ENCODE measurements around the gene OTP.

OTP gene

DNA sequence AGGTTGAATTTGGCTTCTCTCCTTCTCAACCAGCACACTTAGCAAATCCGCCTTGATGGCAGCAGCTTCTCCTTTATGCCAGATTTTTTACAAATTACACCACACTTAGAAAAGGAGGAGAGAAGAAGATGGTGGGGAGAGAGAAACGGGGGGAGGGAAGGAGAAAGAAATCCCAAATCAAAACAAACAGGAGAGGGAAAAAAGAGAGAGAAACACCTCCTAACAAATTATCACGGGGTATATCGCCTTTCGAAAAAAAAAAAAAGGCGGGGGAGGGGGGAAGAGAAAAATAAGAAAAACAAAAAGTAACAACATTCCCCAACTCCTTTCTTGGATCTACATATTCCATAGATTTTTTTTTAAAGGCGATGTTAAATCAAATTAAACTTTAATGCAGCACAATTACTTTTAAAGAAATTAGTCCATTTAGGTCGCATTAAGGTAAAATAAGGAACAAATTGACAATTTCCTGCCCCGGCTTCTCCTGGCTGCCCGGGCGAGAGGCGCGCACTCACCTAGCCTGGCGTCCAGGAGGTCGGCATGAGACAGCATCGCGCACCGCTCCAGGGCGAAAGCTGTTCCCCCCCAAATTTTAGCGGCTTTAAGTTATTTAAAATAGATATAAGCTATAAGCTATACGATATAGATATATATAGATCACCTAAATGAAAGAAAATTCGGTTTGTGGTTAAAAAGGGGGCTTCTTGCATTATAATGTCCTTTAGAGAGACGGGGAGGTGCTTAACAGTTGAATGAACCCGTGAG is at the start of gene OTP:
OTP (minus strand) TSS at position 716 of the 765 bp plus-strand sequence; CDS start at position 552, 164 bp downstream.
- DNase-seq, result no peak

DNA sequence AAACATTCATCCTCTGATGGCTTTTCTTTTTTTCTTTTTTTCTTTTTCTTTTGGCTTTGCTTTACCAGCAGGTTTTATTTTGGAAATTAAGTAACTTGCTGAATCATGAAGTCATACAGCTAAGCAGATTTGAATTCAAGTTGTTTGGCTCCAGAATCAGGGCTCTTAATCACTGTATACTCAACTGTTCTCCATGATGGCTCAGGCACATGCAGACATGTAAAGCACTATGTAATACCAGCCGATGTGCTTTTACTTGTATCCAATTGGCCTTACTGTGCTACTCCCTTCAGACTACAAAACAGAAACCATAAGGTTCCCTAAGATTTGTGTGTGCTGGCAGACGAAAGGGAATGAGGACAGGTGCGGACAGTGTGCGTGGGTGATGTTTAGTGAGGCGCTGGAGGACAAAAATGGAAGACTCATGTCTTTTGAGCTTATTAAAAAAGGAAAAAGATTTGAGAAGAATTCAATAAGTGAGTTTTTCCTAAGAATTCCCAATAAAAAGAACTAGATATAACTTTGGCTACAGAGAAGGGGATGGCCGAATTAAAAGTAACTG is 44.7 kb upstream of the OTP start:
- DNase-seq, result no peak

DNA sequence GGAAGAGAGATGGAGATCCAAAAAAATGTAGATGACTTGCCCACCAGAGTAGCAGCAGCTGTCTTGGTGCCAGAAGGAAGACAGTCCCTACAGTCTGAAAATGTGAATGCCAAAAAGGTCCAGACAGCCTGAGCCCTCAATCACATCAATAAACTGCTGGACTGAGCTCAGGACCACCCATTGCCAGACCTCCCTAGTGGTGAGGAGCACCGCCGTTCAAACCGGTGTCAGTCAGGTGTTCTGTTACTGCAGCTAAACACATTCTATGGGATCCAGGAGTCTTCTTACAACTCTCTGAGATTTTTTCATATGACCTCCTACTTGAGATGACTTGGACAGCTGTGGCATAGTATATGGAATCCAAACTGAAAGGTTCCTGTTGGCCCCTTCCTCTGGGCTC is 32.0 kb upstream of the OTP start:
- no peak for DNase-seq

DNA sequence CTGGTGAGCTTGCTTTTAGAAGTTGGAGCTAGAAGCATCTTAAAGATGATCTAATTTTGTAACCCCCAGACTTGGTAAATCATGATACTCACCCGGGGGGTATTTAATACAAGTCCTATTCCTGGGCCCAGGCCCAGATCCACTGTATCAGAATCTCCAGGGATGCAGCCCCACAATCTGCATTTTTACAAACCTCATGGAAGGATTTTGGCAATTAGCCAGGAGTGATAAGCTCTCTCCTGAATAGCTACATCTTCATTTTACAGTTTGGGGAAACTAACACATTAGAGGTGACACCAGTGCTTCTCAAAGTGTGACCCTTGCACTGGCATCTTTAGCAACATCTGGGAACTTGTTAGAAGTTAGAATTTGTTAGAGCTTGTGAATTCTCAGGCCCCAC is 31.2 kb upstream of the OTP start:
- no peak for DNase-seq

DNA sequence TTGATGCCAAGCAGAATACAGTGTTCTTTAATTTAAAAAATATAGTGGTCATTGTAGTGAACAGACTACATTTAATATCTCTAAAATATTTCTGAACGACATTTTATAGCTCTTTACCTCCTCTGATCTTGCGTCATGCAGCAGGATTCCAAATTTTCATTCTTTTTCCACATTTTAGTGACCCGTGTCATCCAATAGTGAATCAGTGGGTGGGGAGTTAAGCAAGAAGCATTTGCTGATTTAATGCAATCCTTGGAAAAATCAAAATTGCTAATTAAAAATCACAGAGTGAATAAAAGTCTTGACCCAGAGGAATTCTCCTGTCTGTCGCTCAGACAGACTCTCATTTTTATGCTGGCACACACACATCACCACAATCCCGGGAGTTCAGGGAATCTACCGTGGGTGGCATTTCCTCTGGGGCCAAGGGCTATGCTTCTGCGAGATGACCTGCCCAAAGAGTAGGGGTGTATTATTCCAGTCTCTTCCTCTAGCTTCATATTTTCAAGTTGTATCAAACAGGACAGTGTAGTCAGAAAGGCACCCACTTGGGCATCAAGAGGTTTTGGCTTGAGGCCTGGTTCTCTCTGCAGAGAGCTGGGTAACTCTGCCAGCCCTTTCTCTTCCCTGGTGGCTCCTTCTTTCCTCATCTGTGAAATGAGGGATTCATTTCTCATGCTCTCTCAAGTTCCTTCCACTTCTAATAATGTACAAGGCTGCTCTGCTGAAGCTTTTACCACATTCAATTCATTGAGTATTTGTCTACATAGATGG is 24.8 kb upstream of the OTP start:
- DNase-seq, result no peak

DNA sequence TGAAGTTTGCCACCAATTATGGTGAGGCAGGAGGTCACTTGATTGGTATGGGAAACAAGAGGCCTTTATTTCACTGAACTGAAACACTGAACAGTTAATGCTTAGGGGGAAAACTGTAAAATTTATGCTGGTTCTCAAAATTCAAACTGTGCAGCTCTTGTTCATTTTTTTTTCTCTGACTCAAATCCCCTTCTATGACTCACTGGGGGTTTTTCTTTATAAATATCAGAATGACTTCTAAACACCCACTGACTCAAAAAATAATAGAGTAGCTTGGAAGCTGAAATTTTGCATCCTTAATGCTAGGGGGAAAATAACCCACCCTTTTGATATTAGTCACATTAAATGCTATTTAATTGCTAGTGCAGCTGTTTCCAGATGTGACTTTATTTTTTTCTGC is 24.1 kb upstream of the OTP start:
- no peak for DNase-seq

DNA sequence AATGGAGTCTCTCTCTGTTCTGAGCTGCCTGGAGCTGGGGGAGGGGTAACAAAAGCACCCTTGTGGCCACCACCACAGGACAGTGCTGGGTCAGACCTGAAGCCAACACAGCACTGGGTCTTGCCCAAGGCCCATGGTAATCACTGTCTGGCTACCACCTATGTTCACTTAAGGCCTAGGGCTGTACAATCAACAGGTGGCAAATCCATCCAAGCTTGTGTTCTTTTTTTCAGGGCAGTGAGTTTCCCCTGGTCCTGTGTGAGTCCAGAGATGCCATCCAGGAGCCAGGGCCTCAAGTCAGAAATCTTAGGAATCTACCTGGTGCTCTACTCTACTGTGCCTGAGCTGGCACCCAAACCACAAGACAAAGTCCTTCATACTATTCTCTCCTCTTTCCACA is 20.1 kb upstream of the OTP start:
- DNase-seq, result no peak

DNA sequence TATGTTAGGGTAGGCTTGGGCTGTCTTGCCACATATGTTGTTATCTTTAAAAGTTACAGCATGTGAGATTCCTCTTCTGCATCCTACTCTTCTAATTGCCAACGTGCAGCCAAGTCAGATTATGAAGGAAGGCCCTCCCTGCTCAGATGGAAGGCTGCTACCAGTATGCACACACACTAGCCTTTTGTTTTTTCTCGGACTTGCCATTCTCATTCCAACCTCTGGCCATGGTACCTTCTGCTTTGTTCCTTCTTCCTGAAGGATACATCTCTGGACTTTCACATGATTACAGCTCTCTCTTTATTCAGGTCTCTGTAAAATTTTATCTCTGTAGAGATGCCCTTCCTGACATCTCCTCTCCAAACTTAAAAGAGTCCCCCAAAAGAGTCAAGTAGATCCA is 12.8 kb upstream of the OTP start:
- no peak for DNase-seq

DNA sequence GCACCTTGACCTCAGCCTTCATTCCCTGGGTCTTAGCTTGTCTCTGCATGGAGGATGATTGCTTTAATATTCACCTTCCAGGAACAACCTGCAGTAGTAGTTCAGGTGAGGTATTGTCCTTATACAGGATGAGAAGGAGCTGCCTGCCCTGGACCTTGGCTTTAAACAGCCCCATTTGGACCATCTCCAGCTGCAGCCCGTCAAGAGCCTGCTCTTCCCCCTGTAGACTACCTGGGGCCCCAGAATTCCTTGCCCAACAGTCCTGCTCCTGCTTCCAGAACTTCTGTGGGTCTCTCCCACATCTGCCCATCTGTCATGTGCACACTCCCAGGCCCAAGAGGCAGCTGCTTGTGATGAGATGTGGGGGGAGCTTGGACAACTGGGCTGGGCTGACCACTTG is 12.2 kb upstream of the OTP start:
- no peak for DNase-seq

DNA sequence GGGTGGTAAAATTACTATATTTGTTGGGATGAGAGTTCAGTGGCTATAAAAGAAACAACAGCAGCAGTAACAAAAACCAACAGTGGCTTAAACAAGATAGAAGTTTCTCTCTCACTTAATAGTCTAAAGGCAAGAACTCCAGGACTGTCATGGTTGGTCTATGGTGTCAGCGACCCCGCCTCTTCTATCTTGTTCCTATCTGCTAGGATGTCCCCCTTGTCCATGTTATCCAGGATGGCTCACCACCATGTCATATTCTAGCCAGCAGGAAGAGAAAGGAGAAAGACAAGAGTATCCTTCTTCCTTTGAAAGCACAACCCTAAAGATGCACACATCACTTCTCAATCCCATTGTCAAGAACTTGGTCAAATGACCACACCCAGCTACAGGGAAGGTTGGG is 11.3 kb upstream of the OTP start:
- DNase-seq, result no peak

DNA sequence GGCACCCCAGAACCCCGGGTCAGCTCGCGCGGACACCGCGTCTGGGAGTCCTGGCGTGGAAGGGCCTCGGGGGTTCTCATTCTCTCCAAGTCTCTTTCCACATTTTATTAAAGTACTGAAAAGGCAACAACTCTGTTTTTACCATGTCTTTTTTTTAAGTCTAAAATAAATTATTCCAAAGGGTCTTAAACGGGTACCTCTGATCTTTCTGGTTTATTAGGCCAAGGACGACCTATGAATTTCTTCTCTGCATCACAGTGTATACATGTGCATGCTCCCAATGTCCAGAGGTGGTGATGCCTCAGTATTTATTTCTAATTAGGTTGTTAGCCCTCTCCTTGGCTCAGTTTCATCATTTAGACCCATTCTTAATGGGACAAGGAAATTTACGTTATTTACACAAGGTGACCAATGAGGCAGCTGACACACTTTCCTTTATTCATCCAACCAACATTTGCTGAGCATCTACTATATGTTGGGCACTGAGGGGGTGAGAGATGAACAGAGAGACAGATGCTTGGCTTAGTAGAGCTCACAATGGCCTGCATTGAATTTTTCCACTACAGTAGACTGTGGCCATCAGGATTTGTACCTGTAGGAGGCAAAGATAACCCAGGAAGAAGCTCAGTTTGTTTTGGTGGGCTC is 7.6 kb upstream of the OTP start:
- DNase-seq, result no peak

DNA sequence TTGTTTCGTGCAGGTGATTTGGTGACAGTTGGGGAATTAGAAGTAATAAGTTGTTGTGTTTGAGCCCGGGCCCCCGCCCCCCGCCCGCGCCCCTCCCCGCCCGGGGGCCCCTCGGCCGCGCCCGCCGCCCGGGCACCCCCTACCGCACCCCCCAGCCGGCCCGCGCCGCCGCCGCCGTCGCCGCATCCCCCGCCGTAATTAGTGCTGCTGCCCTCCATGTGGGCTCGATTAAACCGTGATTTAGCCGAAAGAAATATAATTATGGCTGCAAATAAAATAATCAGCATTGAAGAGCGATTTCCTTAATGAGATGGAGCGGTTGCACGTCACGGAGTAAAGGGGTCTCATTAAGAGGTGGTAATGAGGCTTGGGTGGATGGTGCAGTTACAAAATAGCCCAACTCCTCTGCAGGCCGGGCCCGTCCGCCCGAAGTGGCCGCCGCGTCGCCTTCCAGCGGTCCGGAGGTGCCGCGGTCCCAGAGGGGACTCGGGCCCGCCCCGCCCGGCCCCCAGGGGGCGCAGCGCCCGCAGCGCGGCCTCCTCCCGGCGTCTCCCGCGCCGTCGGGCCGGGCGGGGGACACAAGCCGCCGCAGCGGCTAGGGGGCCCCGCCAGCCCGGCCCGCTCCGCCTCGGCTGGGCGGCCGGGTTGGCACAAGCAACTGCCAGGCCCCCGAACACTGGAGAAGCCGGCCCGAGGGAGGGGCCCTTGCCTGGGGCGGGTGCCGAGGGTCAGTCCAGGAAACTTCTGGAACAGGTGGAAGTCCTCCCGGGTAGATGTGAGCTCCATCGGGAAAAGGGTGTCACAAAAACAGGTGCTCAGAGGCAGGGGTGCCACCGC is 6.9 kb upstream of the OTP start:
- DNase-seq, result peak; percentile 51

DNA sequence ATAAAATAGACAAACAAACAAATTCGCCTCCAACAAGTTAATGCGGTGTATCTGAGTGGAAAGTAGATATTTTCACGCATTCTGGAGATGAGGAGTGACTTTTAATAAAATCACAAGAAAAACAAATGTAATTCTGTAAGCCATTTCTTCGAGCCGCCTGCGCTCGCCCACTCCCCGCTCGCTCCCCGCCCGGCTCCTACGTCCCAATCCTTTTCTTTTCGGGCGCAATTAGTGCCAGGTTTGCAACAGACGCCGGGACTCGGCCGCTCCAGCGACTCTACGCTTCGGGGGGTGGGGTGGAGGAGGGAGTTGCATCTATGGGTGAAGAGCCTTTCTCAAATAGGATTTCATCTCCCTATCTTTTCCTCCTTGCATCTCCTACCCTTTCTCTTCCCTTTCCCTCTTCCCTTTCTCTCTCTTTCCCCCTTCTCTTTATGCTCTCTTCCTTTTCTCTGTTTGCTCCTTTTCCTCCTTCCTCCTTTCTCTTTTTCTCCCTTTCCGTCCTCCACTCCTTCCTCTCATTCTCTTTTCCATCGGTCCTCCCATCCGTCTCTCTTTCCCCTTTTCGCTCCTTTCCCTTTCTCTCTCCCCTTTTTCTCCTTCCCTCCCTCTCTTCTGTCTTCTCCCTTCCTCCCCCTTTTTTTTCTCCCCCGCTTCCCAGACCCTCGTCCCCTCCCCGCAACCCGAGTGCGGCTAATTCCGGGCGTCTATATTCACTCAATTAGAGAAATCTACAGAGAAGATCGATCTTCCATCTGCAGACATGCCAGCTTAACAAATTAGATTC is 6.1 kb upstream of the OTP start:
- no peak for DNase-seq

DNA sequence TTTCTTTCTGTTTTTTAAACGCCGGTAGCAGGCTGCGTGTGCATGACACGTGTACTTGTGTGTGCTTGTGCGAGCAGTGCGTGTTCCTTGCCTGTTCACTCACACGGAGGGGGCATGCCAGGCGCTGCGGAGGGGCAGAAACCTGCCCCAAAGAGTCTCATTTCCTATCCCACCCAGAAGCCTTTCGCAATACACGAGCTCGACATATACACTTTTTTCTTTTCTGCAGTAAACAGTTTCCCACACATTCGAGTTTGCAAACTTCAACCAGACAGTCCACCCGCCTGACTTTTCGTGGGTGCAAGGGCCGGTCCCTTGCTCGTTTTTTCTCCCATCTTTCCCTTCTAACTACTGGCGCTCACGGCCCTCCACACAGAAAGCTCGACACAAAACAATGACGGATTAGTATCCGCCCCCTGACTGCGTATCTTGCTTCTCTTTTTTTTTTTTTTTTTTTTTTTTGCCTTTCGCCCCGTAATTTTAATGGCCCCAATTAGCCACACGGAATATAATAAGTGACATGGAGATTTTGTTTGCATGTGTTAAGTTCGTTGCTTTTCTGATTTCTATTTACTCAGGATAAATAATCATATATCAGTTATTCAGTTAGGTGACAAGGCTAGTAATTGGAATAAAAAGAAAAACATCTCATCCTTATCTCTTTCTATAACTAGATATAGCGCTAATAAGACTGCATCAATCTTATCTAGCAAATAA is 5.3 kb upstream of the OTP start:
- DNase-seq, result no peak

DNA sequence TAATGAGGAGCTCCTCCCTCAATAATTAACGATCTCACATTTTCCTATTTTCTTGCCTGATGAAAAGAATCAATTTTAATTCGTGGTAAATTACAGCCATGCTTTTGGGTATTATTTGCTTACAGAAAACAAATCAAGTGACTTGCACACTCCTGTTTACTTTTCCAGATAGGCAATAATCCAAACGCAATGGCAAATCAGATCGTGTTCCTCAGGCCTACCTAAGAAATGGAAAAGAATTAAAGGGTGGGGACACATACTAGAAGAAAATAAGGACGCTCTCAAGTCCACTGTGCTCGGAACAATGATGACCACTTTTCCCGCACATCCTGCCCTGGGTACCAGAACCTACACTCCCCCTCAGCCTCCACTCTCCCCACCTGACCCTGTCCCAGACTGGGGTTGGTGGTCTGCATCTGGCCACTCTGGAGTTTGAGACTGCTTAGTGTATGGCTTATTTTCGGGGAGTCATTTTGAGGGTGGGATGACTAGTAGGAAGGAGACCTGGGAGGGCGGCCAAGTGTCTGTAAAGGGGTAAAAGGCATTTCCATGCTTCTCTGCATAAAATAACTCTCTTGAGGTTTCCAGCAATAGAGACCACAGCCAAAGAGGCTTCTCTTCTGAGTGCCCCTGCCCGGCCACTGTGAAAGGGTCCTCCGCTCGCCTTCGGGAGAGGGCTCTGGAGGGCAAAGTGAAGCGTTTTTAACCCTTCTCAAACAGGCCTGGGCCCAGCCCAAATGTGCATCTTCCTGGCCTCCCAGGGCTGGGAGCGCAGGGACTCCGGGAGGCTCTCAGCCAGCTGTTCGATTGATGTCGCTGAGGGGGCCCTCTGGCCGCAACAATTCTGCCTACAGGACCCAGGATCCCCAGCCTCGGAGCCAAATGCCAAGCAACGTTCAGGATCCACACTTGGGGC is 4.5 kb upstream of the OTP start:
- DNase-seq, result no peak

DNA sequence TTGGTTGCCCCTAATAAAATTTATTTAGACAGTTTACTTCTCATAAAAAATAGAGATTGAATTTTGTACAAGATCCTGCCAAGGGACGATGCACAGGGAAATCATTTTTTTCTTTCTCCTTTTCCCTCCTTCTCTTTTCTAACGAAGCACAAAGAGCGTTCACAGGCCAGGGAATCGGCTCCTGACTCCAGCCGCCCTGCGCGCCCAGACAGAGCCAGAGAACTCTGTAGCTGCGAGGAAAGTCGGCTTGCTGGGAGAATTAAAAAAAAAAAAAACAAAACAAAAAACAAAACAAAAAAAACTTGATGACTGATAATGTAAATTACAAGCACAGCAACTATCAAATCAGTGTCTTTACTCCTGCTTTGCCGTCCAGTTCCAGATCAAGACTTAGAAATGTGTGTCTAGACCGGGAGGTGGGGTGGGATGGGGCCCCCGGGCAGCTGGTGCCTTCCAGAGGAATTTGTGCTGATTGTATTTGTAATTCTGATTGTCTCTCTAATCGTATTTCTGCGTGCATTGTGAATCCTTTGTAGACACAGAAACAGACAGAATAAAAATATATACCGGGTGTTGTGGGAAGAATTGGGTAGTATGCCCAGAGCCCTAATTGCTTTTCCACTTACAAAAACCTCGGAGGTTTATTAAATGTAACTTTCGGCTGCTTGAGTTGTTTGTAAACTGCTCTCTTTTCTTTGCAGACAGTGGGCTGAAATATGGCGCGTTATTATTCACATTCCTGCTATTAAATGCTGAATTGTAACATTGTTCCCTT is 3.6 kb upstream of the OTP start:
- no peak for DNase-seq

DNA sequence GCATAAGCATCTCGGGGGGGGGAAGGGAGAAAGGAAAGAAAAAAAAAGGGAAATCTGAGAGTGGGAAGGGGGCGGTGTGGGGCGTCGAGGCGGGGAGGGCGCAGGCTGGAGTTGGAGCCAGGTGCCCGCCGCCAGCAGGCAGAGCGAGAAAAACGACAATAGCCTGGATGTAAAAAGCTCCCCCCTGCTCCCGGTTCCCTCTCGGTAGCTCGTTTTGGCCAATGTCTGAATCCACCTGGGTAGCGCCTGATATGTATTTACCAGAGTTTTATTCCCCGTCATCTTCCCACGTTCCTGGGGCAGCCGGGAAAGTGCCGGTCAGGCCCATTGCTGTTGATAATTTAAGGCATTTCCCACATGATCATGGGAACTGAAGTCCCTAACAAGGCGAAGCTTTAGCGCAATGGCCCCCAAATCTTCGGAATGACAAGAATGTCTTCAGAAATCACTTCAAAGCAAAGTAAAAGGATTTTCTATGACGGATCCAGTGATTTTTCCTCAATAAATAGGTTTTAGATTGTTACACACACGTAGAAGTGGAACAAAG is 3.0 kb upstream of the OTP start:
- no peak for DNase-seq

DNA sequence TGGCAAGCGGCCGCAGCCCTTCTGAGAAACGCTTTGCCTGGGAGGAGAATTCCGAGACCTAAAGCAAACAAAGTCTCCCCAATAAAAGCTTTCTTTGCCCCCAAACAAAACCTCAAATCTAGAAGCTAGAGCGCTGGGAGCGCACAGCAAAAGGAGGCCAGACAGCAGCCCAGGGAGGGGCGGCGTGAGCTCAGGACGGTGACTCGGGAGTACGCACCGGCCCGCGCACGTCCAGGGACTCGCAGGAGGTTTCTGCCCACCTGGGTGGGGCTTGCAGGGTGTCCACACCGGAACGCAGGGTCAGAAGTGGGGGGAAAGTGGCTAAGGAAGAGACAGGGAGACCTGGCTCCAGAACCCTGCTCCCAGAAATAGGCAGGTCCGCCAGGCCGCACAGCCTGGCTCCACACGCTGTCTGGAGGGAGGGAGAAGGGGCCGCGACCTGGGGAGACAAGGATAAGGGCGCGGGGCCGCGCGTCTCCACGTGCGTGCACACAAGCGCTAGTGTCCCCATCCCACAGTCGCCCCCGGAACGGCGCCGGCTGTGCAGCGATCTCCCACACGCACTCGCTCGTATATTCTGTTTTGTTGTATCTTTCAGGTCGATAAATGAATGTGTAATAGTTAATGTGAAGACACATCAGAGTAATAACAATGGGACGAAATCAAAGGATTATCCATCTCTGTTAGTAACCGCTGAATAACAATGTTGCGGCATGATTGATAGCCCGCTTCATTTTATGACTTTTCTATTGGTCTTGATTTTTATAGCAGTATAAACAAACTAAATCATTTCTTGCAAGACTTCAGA is 2.3 kb upstream of the OTP start:
- no peak for DNase-seq

Measured in activated naive CD4-positive, alpha-beta T cell treated with anti-CD3 and anti-CD28 coated beads, Interleukin-2, amount 50 U/mL, for 16 hours (primary cell).